NCI-H524 (cell line): ENCODE results near the gene NUP62.

ENCODE experiments used
- DNase-seq, 2 experiments: peaks; one replicate each; lab custom pipeline; 2025; lab: John Stamatoyannopoulos, UW

Gene NUP62

GRCh38 chr19:49866933-49867782, 62.1 kb downstream of the NUP62 start, which contains the start of gene PNKP:
Gene PNKP, minus strand, starts transcription at chr19:49867576. Its CDS starts 372 bp downstream, at chr19:49867204.
- peak; percentile 94 for DNase-seq

GRCh38 chr19:49864890-49865289, 64.4 kb downstream of the NUP62 start:
- no peak for DNase-seq

- no peak for DNase-seq
Measured at GRCh38 chr19:49863935-49864320, 65.4 kb downstream of the NUP62 start.

- no peak for DNase-seq
Measured at GRCh38 chr19:49863254-49863934, 65.9 kb downstream of the NUP62 start.

- DNase-seq: no peak
Measured at GRCh38 chr19:49862391-49863253, 66.7 kb downstream of the NUP62 start.

GRCh38 chr19:49861541-49862378, 67.5 kb downstream of the NUP62 start:
- DNase-seq: no peak

GRCh38 chr19:49861107-49861506, 68.2 kb downstream of the NUP62 start:
- DNase-seq: no peak

- no peak for DNase-seq
Measured at GRCh38 chr19:49860336-49861102, 68.8 kb downstream of the NUP62 start.

- no peak for DNase-seq
Measured at GRCh38 chr19:49859682-49860335, 69.5 kb downstream of the NUP62 start.

GRCh38 chr19:49858088-49858985, 71.0 kb downstream of the NUP62 start:
- no peak for DNase-seq

- no peak for DNase-seq
Measured at GRCh38 chr19:49857838-49858087, 71.5 kb downstream of the NUP62 start.

GRCh38 chr19:49857061-49857837, 72.1 kb downstream of the NUP62 start:
- DNase-seq: no peak
